Natural killer cell treated with Interleukin-12 subunit alpha and Interleukin-12 subunit beta and Interleukin-15 and Interleukin-18, amount 100 ng/mL, for 72 hours (primary cell): ENCODE measurements around the gene SCN1A. TPM values are rescaled to one million over a fixed set of nuclear protein-coding genes. Genes with fewer than 3 reads are reported as not detected.

Experiments
- total RNA-seq, 2 donors: library from RNA; stranded (reverse); gene quantifications; one replicate each; pipeline ENCODE4 v1.2.3, GENCODE V29; 2022

The SCN1A gene
- total RNA-seq, 2 donors from 2014 or later: not detected

Other genes with a start within 250 kb of the SCN1A start
- 10 to 100 TPM; 19.5 to 35.7 TPM for gene TTC21B, start 174.2 kb downstream of the SCN1A start, total RNA-seq
- 1 to 10 TPM in 1 of 2 donors, under 1 TPM in 1; 0.17 to 1.0 TPM for gene SCN9A, start 247.9 kb upstream of the SCN1A start, total RNA-seq